GM19043 (cell line): Measurements from ENCODE around the gene NPHP4.

ENCODE experiments used
- ATAC-seq: cut with Tn5 transposase; IDR thresholded peaks from one replicate; pipeline ENCODE4 v1.9.1; 2021; ENCODE audit warnings: low read depth; ENCODE audit not compliant: unreplicated experiment

The NPHP4 gene

DNA sequence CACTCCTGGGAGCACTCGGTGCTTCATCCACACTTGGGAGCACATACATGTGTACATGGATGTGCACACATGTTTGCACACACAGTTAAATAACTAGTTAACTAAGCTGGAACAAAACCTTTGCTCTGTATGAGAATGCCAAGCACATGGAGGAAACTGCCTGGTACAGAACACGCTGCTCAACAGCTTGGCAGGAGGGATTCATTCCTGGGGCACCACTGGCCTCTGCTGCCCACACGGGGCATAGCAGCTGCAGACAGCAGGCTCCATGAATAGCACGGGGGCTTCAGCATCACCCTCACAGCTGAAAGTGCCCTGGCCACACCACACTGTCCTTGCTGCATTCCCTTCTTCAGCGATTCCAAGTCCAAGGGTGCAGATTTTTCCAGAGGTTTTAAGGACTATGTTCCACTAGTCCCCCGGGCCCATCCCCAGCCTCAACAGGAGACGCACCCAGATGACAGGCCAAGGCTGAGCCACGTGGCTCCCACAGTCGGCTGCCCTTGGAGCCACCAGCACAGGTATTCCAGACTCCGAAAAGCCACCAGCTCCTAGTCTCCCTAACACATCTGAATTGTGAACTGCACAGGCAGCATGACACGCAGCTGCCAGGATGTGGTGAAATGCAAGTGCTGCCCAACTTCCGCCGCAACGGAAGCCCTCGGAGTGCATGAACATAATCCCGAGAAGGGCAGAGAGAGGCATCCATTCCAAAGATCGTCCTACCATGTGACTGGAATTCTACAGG lies 16.9 kb downstream of the NPHP4 start:
- ATAC-seq, result no peak

DNA sequence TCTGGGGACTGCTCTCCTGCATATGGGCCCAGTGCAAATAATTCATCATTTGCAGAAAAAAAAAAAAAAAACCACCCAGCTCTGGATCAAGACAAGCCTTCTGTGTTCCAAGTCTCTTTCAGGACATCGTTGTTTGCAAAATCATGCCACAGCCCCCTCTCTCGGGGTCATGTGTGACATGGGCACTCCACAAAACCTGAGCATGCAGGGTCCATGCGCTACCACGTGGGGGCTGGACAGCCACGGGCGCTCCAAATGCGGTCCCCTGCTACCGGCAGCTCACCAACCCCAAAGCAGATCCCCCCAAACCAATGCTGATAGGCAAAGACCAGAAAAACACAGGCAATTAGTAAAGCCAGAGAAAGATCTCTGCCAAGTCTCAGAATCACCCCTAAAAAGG lies 17.6 kb downstream of the NPHP4 start:
- no peak for ATAC-seq

DNA sequence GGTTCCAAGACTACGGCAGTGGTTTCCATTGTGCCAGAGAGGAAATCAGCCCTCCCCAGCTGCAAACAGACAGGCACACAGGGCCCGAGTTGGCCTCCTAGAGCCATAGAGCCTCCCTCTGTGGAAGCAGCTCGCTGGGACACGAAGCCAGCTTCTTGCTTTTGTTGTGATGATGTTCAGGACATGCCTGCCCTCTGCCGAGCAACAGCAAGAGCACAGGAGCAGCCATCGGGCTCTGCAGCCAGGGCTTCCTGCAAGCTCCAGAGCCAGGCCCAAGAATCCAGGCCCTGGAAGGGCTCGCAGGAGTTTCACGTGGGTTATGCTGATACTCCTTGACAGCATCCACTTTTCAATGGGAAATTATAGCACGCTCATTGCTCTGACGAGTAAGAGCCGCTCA lies 18.5 kb downstream of the NPHP4 start:
- no peak for ATAC-seq

DNA sequence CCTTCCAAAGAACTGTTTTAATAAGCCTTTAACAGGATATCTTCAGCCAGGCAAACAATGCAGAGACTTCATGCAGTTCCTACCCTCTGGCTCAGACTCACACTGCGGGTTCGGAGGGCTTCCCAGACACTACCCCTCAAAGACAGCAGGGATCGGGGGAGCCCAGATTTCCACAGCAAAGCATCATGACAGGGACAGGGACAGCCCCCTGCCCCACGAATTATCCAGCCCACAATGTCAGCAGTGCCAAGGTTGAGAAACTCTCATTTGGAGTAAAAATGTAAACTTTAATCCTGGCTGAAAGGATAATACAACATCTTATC lies 20.1 kb downstream of the NPHP4 start:
- ATAC-seq, result no peak

DNA sequence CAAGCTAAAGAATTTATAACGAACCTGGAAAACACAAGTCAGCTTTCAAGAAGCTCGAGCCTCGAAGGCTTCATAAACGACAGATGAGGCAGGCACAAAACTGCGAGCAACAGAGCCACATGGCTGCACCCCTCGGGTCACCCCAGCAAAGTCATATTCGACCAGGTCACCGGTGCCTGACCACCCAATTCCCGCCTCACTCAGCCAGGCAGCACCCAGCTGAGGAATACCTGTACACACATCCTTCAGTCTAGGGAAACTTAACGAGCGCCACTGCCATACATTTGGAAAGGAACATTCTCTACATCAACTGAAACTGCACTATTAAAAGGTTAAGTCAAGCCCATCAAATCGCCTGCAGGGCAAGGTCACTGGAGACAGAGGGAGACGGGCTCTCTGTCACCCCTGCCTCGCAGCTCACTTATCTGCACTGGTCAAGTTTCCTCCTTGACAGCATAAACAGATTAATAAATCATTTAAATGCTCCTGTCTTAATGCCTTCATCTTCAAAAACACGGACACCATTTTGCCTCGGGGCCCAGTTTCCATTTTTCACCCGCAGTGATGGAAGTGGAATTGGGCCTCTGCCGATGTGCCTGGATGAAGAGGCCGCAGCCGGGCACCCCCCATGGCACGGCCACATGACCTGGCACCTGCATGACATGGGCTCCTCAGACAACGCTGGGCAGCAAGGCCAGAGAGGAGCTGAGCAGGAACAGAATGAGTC lies 20.6 kb downstream of the NPHP4 start:
- ATAC-seq, result no peak

DNA sequence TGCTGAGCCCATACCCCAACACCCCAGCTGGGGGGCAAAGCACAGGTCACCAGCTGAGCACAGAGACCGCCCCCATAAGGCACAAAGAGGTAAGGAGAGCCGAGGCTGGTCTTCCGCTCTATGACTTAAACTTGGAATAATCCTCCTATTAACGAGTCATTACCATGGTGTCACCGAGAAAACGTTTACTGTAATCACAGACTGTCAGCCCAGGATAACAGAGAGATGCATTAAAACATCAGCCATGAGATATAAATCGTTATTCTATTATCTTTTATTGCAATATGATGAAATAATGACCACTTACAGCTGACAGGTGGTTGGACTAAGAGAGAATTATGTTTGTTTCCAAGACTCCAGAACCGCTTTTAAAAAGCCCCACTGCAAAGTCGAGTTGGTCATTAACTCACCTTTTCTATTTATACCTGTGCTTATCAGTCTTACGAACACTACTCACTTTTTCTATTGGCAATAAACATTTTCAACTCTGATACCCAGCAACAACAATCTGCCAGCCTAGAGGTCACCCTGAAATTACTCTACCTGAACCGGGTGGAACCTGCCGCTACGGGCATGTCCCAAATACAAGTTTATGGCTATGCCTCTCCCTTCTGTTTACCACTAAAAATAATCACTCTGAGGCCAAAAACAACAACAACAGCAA lies 21.5 kb downstream of the NPHP4 start:
- ATAC-seq, result no peak

DNA sequence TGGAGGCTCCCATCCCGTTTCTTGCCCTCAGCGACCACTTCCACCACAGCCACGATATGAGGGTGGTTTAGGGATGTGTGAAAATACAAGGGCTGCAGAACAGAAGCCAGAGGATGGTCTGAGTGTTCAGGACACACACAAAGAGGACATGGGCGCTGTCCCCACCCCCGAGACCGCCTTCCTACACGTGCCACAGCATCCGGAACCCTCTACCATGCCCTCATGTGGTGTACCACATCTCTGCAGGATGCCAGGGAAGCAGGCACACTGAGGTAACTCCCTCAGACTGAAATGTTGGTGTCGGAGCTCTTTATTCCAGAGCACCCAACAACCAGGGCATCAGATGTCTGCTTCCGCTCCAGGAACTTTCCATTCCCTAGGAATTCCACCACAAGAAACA lies 23.1 kb downstream of the NPHP4 start:
- ATAC-seq, result no peak

DNA sequence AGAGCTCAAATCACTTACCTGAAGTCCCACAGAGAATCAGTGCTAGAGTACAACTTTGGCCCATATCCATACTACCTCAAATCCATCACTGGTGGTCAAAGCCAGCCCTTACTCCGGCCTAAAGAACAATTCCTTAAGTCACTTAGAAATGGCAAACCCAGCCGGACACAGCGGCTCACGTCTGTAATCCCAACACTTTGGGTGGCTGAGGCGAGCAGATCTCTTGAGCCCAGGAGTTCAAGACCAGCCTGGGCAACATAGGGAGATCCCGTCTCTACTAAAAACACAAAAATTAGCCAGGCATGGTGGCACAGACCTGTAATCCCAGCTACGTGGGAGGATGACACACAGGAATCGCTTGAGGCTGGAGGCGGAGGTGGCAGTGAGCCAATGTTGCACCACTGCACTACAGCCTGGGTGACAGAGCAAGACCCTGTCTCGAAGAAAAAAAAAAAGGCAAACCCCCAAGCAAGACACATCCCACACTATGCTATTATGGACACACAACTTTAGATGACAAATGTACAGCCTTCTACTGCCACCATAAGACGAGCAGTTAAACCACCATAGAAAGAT lies 24.0 kb downstream of the NPHP4 start:
- ATAC-seq, result no peak

DNA sequence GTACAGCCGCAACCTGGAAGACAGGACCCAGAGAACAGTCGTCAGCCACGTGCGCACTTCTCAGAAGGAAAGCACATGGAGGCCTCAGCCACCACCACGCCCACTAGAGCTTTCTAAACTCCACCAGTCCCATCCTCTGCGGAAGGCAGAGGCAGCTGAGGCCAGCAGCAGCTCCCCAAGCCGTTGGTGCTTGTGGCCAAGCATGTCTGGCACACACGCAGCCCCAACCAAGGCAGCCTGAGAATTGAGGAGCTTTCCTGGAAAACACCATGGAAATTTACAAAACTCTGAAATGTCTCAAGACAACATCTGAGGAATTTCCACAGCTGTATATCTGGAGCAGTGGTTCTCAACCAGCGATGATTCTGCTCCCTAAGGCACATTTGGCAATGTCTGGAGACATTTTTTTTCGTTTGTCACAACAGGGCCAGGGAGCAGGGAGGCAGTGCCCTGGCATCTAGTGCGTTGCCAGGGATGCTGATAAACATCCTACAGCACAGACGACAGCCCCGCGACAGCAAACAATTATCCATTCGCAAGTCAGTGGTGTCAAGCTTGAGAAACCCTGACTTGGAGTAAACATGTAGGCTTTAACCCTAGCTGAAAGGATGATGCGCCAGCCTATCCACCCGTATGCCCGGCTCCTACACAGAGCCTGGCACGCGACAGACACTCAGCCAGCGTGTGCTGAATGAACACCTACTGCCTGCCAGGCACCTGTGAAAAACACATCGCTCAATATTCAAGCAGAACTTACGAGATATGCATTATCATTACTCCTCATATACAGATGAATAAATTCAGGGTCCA lies 24.7 kb downstream of the NPHP4 start:
- ATAC-seq, result no peak

DNA sequence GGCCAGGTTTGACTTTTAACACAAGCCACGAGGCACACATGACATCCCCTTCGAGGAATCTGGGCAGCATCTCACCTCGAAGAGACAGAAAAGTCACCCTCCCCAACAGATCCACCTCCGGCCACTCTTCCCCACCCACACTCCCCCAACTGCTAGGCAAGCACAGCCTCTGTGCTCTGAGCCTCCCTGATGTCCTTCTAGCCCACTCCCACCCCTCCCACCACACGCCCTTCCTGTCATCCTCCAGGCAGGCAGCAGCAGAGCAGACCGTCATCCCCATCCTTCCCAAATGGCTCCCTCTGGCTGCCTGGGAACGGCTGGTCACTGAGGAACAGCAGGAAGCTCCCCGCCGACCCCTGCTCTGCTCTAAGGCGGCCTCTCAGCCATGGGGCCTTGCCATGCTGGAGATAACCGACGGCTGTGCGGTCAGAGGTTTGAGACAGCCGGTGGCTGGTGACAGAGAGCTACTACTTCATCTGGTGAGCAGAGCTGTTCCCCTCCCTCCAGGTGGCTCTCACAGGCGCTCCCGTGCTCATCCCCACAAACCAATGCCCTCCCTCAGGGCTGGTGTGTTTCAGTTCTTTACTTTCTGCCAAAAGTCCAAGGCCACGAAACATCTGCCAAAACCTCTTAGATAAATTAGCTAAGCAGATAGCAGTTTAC lies 25.6 kb downstream of the NPHP4 start:
- no peak for ATAC-seq

DNA sequence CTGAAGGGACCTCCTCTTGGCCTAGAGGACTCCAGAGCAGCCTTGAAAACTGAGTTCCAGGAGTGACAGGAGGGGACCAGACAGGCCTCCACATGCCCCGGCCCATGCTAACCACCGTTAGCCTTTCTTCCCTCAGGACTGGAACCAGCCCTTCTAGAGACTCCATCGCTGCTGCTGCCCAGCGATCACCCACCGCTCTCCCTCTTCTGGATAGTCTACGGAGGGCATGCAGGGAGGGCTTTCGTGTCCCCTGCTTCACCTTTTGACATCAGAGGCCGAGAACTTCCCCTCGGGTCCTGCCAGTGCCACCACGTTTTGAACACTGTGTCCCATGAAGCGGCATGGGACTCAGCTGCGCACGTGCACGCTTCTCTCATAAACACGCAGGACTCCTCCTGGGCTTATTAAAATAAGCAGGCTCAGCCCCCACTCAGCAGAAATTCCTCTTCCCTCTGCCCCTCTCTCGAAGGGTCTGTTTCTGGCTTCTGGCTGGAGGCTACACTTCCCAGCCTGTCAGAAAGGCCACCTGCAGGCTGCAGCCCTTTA lies 26.6 kb downstream of the NPHP4 start:
- no peak for ATAC-seq

DNA sequence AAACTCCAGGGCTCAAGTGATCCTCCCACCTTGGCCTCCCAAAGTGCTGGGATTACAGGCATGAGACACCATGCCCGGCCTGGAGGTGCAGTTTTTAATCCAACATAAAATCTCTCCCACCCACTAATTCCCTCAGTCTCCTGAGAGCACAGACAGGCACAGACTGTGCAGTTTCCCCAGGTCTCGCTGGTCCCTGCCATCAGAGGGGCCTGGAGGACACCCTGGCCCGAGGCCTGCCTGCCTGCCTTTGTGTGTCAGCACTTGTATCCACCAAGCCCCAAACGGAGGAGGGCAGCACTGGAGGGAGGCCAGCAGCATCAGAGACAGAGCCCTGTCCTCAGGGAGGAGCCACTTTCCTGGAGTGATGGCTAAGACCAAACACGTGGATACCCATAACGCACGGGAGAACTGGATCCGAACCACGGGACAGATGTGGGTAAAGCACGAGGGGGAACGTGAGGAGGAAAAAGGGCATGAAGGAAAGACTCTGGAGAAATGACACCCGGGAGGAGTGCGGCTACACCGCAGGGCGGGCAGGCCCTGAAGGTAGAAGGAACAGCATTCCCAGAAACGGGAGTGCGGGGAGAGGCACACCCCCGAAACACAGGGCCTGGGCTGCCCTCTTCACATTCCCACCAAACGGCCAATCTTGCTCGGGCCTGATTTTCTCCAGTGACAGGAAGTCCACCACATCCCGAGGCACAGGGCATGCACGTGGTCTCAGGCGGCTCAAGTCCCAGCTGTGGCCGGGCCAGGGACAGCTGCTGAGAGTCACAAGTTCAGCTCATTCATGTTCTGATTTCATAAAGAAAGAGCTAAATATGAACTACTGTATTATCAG lies 29.7 kb downstream of the NPHP4 start:
- ATAC-seq, result no peak

DNA sequence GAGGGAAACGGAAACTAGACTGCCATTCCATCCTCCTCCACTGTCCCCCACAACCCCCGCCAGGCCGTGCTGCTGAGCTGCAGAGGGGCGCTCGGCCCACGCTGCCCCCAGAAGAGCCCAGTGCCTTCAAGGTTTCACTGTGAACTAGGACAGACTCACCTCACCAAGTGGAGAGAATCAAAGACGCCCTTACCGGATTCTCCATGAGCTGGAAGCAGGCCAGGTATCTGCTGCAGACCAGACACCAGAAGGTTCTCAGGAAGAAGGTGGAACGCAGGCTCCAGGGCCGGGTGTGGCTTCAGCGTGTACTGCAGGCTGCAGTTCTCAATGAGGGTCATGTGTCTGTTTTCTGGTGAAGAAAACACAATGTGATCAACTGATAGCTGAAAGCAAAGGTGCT lies 30.6 kb downstream of the NPHP4 start:
- ATAC-seq, result no peak

DNA sequence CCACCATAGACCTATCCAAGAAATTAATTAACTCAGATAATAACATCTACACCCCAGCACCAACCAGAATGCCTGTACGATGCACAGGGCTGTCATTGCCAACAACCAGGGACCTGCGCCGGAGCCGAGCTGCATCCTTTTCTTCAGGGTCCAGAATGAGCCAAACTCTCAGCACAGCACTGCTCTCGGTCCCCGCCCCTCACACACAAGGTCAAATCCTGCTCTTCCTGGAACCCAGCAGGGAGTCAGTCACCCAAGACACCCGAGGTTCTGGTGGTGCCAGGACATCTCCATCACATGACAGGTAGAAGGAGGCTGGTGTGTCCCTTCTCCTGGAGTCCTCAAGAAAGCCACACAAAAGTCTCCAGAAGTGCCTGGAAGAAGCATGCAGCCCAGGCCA lies 31.9 kb downstream of the NPHP4 start:
- no peak for ATAC-seq

DNA sequence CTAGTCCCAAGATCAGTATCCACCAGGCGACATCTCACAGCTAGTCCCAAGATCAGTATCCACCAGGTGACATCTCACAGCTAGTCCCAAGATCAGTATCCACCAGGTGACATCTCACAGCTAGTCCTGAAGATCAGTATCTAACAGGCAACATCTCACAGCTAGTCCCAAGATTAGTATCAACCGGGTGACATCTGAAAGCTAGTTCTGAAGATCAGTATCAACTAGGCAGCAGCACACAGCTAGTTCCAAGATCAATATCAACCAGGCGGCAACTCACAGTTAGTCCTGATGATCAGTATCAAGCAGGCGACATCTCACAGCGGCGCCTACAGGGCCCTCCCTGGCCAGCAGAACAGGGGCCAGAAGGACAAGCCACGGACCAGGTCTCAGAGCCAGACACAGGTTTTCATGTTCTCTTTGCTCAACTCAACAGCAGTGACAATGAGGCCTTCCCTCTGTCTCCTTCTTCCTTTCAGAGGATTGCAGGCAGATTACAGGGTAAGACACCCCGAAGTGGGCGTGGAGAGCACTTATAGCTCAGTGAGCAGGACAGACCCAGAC lies 32.5 kb downstream of the NPHP4 start:
- ATAC-seq, result no peak

DNA sequence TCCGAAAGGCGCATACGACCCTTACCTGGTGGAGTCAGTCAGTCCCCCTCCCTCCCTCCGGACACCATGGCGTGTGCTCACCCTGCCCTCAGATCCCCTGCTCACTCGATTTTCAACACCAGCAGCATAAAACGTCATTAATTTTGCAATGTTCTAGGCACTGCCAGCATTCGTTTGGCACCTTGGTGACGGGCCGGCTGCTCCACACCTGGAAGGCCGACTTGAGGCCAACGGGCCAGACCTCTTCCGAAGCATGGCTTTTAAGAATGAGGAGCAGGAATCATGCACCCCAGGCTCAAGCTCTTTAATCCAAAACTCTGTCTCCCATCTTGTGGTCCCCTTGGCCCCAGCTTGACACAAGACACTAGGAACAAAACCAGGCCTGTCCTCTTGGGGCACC lies 33.1 kb downstream of the NPHP4 start:
- ATAC-seq, result no peak

DNA sequence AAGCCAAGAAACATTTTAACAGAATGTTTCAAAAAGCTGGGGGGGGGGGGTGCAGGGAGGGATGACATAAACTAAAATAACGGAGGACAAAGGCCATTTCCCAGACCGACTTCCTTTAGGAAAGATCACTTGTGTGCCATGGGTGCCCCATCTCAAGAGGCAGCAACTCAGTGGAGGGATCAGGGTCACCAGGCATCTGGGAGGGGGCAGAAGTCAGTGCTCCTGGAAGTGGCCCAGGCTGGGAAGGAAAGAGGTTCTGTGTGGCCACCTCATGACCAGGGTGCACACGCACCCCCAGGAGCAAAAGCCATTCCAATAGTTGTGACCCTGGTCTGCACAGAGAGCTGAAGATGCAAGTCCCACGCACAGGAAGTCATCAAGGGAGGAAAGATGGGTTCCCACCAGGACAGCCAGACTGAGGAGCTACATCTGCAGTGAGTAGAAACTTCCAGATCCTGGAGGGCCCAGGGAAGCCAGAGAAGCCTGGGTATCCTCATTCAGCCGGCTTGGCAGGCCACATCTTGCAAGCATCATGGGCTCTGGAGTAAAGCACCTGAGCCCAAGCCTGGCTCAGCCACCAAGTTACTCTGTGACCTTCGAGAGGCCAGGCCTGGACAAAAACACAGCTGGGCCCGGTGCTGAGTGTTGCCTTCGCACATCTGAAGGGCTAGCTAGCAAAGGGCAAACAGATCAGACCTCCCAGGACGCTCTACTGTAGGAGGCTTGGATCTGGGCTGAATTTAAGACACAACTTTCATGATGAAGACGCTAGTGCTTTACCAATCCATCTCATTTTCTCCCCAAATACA lies 36.0 kb downstream of the NPHP4 start:
- ATAC-seq, result no peak

DNA sequence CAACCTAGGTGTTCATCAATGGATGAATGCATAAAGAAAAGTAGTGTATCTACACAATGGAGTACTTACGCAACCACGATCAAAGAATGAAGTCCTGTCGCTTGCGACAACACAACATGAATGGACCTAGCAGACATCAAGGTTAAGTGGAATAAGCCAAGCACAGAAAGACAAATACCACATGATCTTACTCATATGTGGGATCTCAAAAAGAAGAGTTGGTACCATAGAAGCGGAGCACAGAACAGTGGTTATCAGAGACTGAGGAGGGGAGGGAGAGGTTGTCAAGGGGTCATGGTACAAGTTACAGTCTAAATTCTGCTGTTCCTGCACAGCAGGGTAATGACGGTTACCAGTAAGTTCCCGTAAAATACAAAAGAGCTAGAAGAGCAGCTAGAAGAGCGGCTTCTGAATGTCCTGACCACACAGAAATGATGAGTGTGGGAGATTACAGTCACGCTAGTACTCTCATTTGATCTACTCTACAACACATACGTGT lies 36.7 kb downstream of the NPHP4 start:
- ATAC-seq, result no peak
